Psoas muscle (tissue), 8 donors: Measurements from ENCODE around the gene XPNPEP2. TPM values are rescaled to one million over a fixed set of nuclear protein-coding genes. Genes with fewer than 3 reads are reported as not detected.

Source experiments
- ATAC-seq, 4 donors: fragments of 200-7000 bp; cut with Tn5 transposase; one replicate each; pipeline ENCODE4 v1.9.1; 2020; ENCODE audit warnings: moderate library complexity in 3 of 4, mild to moderate bottlenecking in 2 of 4
- DNase-seq, 2 donors: peaks; one replicate each; pipeline ENCODE4 v3.0.0-alpha.2; 2020
- H3K27ac ChIP-seq: fragments of 200-600 bp; one replicate; pipeline ENCODE4 v1.8.0; 2022
- H3K27me3 ChIP-seq, 3 donors: fragments of 200-600 bp in 1 of 3; one replicate each; pipeline versions ENCODE4 v1.6.1 to v1.8.0; 2013 to 2022; ENCODE audit warnings: low read length in 2 of 3, mild to moderate bottlenecking in 2 of 3, moderate library complexity in 1 of 3; ENCODE audit not compliant: insufficient read depth in 3 of 3
- H3K36me3 ChIP-seq, 2 donors: fragments of 200-600 bp in 1 of 2; one replicate each; pipeline versions ENCODE4 v1.6.1 to v1.8.0; 2013 to 2022; ENCODE audit warnings: low read depth in 1 of 2, mild to moderate bottlenecking in 1 of 2, moderate library complexity in 1 of 2; ENCODE audit not compliant: insufficient read depth in 1 of 2
- H3K4me1 ChIP-seq: fragments of 200-600 bp; one replicate; pipeline ENCODE4 v1.8.0; 2022
- H3K4me3 ChIP-seq: fragments of 200-600 bp; one replicate; pipeline ENCODE4 v1.8.0; 2022; ENCODE audit warnings: mild to moderate bottlenecking
- H3K9me3 ChIP-seq: fragments of 200-600 bp; one replicate; pipeline ENCODE4 v1.8.0; 2022
- WGBS, 3 donors: extraction: QIAGEN DNeasy Blood & Tissue Kit; methylation state at CpG; one replicate each; pipeline versions ENCODE4 v1.1.6 to v1.1.7; 2013; 5-methylcytosine and 5-hydroxymethylcytosine counted together
- intact Hi-C, 2 donors: fragments of 100-400 bp; cut with DNase I; formaldehyde crosslinking; loops; one replicate each; pipeline versions ENCODE4 v1.11.0 to v1.14.2; 2022
- polyA plus RNA-seq, 3 donors: library from polyadenylated mRNA; stranded (reverse); fragments of 200-250 nt; gene quantifications; one replicate each; pipeline ENCODE4 v1.2.3, GENCODE V29; 2013
- total RNA-seq, 4 donors: library from RNA; stranded (reverse); fragmentation: NEBNext Ultra II Directional in 2 of 4; extraction: Animal tissue kit (Norgen Biotek cat#: 25700) in 2 of 4; gene quantifications; one replicate each; pipeline versions ENCODE4 v1.2.1 to v1.2.4, GENCODE V29; 2021 to 2023
- TF ChIP-seq, protein P1 (sequence below): fragments of 200-600 bp; IDR thresholded peaks from one replicate; pipeline ENCODE4 v1.8.0; 2022; ENCODE audit warnings: antibody characterized with exemption
- donor health status: healthy with polysubstance abuse.
- donor health status: DM: no; HTN: no; CAD: no; lungs with moderate emphysema.
- donor health status: Bipolar disorder and iron deficiency.
- donor health status: healthy.
- donor health status: DM: yes; HTN: yes; CAD: no.
- donor health status: DM: no; HTN: no; CAD: no.
- donor health status: DM: no; HTN: no; CAD: no.
- donor health status: DM: yes; HTN: yes; CAD: no.

Gene XPNPEP2
- total and polyA plus RNA-seq, 7 donors, result 0.25 to 0.97 (median 0.44) TPM

DNA sequence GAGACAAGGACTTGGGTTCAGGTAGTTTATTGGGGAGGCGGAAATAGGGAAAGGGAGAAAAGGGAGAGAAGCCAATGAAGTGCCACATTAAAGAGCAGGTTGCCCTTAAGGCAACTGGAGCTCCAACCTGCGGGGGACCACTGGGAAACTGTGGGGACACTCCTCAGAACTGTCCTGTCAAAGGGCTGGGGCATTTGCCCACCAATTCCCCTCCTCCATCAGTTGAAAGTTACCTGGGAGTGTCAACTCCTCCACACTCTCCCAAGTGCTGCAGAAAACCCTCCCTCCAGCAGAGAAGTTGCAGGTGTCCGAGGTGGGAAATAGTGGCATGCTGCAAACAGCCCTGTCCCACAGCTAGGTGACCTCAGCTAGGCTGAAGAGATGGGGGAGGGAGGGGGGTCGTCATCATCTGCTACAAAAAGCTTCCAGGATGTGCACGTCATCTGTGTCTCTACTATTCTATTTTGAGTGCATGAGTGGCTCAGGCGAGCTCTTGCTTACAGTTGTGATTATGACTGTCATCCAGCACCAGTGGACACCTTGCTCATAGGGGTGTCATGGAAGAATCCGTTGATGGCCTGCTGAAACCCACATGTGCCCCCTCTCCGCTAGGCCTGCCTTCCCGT lies 41.5 kb upstream of the XPNPEP2 start:
- Histone ChIP-seq H3K36me3 (no peaks in the 10 kb centered on the region), H3K27me3 (no peaks in the 10 kb centered on the region), H3K4me1 (no peaks in the 10 kb centered on the region), H3K27ac (no peak overlapping the region), H3K4me3 (no peak overlapping the region), H3K9me3 (no peaks in the 10 kb centered on the region)
- TF ChIP-seq, protein P1, sequence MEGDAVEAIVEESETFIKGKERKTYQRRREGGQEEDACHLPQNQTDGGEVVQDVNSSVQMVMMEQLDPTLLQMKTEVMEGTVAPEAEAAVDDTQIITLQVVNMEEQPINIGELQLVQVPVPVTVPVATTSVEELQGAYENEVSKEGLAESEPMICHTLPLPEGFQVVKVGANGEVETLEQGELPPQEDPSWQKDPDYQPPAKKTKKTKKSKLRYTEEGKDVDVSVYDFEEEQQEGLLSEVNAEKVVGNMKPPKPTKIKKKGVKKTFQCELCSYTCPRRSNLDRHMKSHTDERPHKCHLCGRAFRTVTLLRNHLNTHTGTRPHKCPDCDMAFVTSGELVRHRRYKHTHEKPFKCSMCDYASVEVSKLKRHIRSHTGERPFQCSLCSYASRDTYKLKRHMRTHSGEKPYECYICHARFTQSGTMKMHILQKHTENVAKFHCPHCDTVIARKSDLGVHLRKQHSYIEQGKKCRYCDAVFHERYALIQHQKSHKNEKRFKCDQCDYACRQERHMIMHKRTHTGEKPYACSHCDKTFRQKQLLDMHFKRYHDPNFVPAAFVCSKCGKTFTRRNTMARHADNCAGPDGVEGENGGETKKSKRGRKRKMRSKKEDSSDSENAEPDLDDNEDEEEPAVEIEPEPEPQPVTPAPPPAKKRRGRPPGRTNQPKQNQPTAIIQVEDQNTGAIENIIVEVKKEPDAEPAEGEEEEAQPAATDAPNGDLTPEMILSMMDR, result no peak
- intact Hi-C loops, result no loop called here
- DNase-seq (no peak), ATAC-seq (peak; percentile 65 to 85 (median 84))
- WGBS, 3 donors, result 55 to 71% (median 70%) methylated on average over 9 of the region's 9 CpGs

DNA sequence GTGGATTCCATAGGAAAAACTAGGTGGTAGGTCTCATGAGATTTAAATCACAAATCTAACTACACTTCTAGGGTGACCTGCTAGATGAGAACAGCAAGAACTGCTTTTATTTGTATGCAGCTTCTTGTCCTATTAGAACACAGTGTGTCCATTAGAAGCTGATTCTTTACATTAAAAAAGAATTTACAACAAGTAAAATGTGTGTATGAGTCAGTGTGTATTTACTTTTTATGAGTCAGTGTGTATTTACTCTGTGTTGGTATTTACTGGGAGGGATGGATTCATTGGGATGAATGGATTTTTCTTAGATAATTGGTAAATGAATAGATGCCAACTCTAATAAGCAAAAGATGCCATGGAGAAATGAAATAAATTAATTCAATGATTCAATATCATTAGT lies 40.6 kb upstream of the XPNPEP2 start:
- H3K36me3 ChIP-seq, result no peaks in the 10 kb centered on the region
- H3K4me3 ChIP-seq, result no peak overlapping the region
- TF ChIP-seq, protein P1, result no peak
- H3K27ac ChIP-seq, result no peak overlapping the region
- no peaks in the 10 kb centered on the region for H3K4me1 ChIP-seq
- no peak for DNase-seq
- no peaks in the 10 kb centered on the region for H3K27me3 ChIP-seq
- ATAC-seq, result no peak
- H3K9me3 ChIP-seq, result no peaks in the 10 kb centered on the region
- intact Hi-C loops, result no loop called here

DNA sequence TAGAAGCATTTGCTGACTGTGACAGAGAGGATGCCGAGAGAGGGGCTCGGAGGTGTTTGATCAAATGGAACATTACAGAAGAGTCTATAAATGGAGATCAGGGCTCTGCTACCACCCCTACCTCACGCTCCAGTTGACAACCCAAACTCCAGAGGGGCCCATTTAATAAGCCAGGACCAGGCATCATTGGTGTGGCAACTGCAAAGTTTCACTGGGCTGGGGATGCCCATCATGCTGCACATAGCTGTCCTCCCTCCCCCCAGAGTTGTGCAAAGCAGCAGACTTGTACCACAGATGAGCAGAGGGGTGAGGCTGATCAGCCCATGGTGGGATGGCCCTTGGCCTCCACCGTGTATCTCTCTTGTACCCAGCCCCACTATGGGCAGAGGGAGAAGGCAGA lies 38.2 kb upstream of the XPNPEP2 start:
- H3K9me3 ChIP-seq, result no peaks in the 10 kb centered on the region
- H3K27ac ChIP-seq, result no peak overlapping the region
- no peaks in the 10 kb centered on the region for H3K36me3 ChIP-seq
- ATAC-seq (no peak), DNase-seq (no peak)
- 79 to 100% (median 88%) methylated on average over 3 to 4 of the region's 4 CpGs for WGBS, 3 donors
- H3K4me3 ChIP-seq, result no peak overlapping the region
- TF ChIP-seq, protein P1, result no peak
- H3K4me1 ChIP-seq, result no peaks in the 10 kb centered on the region
- intact Hi-C loops, result no loop called here
- H3K27me3 ChIP-seq, result no peaks in the 10 kb centered on the region

DNA sequence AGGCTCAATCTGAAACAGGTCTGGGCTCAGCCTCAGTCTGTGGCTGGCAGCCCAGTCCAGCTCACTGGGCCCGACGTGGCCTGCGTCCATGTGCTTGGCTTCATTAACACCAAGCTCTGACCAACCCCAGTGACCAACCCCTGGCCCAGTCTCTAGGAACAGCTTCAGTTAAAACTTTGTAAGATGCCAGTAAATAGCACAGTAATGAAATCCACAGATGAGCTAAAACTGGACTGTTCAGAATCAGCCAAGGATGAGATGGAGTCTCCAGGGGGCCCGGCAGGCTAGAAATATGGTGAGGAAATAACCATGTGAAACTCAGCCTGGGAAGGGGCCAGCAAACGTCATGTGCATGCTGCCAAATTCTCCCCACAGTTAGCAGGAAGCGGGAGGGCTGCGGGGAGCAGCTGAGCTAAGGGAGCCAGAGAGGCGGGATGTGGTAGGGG lies 37.1 kb upstream of the XPNPEP2 start:
- peak; percentile 29 to 74 (median 58) for ATAC-seq

More for the DNA sequence above, 37.1 kb upstream of the XPNPEP2 start:
- DNase-seq, result peak; percentile 81 to 87
- 27 to 31% (median 30%) methylated on average over 8 of the region's 8 CpGs for WGBS, 3 donors
- Histone ChIP-seq H3K27me3 (no peaks in the 10 kb centered on the region), H3K4me3 (no peak overlapping the region), H3K27ac (no peak overlapping the region), H3K36me3 (no peaks in the 10 kb centered on the region), H3K9me3 (no peaks in the 10 kb centered on the region), H3K4me1 (no peaks in the 10 kb centered on the region)
- TF ChIP-seq, protein P1, result no peak
- intact Hi-C loops, result no loop called here
